Stimulated activated CD8-positive, alpha-beta memory T cell treated with anti-CD3 and anti-CD28 coated beads, Interleukin-4, amount 100 ng/mL, for 48 hours (primary cell): ENCODE results near the gene GLB1L2.
"Not testable (repeated sequence)": the region's sequence is repeated elsewhere in the genome, so short reads cannot be mapped to it uniquely, and the experiment has no call there.

Source experiments
- DNase-seq: peaks from one replicate; pipeline ENCODE4 v3.0.0-alpha.2; 2020

Gene GLB1L2

GRCh38 chr11:134331354-134332188, at the start of gene GLB1L2:
Gene GLB1L2 (plus strand): TSS chr11:134331988. CDS start chr11:134332062, 74 bp downstream.
- peak; percentile 79 for DNase-seq

DNA sequence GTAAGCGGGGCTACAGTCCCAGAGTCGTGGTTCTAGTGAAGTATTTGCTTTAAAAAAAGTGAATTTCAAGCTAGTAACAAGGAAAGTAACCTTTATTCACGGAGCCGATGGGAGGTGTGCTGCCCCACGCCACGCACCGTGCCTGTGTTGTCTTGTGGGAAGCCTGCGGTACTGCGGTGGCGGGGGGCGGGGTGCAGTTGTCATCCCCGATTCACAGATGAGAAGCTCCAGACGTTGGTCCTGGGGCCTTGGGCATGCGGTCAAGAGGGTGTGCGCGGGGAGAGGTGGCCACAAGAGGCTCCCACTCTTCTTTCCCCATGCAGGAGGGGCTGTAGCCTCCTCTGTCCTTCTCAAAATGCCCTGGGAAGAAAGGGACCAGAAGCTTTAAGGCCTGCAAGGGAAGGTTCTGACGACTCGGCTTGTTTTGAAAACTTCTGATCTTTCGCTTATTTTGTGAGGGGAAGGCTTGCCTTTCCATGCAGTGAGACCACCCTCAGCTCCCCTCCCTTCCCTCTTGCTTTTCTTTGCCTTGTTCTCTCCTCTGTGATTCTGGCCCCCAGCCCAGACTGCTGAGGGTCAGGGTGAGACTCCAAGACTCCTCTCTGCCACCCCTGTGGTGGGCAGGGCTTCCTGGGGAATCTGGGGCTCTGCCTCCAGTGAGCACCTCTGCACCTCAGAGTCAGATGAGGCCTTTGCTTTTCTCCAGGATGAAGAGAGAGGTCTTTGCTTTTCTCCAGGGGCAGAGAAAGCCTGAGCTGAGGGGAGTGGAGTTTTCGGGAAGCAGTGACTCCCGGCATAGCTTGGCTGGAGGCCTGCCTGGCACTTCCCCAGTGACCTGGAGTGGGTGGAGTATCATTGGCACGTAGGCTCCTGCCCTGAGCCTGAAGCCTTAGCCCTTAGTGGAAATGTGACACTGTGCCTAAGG, 49.4 kb upstream of the GLB1L2 start:
- DNase-seq = no peak

DNA sequence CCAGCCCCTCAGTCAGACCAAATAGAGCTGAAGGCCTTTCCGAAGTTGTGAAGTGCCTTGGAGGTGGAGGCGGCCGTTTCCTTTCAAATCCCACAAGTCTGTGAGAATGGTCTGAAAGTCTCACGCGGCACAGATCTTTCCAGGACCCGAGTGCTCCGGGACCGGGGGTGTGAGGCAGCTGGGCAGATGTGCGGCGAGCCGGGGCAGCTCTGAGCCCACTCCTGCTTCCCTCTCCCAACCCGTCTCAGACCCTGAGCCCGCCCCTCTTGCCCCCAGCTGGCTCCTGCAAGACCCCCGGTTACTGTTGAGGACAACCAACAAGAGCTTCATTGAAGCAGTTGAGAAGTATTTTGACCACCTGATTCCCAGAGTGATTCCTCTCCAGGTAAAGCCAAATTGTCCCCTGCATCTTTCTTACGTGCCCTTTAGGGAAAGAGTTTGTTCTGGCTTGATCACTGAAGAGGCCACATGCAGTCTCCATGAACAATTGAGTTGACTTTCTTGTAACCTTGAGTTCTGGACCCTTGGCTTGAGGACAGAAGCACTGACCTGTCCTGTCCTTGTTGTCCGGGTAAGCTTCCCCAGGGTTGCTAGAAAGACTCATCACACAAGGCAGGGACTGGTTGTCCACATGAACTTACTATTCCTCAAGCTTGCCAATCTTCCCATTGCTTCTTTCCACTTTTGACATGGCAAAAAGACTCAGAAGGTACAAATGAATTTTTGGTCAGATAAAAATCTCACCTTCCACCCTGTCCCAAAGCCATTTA, 48.1 kb upstream of the GLB1L2 start:
- no peak for DNase-seq

GRCh38 chr11:134284349-134284748, 47.4 kb upstream of the GLB1L2 start:
- not testable (repeated sequence) for DNase-seq

DNA sequence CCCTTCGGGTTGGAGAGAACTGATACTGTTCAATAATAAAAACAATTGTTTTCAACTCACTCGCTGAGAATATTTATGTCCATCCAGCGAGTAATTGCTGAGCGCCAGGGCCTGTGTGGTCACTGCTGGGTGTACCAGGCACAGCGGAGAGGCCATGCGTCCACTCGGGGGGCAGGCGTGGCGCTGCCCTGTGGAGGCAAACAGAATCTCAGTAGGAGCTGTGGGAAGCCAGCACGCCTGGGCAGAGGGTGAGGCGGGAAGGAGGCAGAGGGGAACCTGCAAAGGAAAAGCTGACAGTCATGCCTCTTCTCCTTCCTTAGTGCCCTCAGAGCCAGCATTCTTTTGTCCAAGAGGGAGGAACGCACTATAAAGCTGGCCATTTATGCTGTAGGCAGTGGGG, 44.2 kb upstream of the GLB1L2 start:
- no peak for DNase-seq

- DNase-seq = no peak
Measured at GRCh38 chr11:134288486-134288885, 43.3 kb upstream of the GLB1L2 start.

DNA sequence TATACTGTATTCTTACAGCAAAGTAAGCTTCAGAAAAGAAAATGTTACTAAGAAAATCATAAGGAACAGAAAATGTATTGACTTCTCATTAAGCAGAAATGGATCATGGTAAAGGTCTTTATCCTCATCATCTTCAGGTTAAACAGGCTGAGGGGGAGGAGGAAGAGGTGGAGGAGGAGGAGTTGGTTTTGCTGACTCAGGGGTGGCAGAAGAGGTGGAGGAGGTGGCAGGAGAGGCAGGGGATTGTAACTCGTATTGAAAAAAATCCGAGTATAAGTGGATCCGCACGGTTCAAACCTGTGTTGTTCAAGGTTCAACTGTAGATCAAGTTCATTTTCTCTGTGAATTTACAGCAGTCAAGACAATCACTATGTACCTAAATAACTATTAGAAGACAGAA, 42.6 kb upstream of the GLB1L2 start:
- DNase-seq = no peak

DNA sequence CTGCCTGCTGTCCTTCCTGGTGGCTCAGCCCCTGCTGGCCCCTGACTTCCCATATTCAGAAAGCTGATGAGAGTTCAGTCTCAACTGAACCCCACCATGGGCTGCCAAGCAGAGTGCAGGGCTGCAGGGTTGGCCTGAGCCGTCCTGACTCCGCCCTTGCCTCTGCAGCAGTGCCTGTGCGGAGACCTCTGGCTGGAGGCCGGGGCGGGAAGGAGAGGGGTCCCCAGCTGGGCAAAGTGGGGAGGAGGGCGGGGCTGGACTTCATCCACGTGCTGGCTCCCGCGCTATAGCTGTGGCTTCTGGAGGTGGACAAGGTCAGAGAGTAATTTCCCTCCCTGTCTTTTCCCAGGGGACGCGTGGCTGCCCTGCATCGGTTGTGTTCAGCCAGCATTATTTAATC, 42.0 kb upstream of the GLB1L2 start:
- DNase-seq = no peak

DNA sequence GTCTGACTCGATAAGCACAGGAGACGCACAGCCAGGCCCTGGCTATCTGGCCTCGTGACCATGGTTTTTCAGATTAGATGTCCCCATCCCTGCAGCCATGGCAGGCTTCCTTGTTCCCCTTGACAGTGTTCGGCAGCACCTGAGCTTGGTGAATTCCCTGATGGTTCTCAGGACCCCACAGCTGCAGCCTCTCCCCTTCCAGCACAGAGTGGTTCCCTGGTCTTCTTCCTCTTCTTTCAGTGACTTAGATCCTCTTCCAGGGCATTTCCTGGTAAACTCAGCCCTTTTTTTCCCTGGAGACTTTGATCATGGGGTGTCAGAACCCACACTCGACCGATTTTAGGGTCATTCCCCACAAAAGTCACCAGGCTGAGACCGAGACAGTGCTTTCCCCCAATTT, 41.1 kb upstream of the GLB1L2 start:
- no peak for DNase-seq

DNA sequence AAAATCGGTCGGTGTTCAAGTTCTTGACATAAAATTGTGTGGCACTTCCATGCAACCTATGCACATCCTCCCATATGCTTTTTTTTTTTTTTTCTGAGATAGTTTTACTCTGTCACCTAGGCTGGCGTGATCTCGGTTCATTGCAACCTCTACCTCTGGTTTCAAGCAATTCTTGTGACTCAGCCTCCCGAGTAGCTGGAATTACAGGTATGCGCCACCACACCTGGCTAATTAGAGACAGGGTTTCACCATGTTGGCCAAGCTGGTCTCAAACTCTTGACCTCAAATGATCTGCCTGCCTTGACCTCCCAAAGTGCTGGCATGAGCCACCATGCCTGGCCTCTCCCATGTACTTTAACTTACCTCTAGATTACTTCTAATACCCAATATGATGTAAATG, 40.6 kb upstream of the GLB1L2 start:
- no peak for DNase-seq

GRCh38 chr11:134292661-134293060, 39.1 kb upstream of the GLB1L2 start:
- no peak for DNase-seq

DNA sequence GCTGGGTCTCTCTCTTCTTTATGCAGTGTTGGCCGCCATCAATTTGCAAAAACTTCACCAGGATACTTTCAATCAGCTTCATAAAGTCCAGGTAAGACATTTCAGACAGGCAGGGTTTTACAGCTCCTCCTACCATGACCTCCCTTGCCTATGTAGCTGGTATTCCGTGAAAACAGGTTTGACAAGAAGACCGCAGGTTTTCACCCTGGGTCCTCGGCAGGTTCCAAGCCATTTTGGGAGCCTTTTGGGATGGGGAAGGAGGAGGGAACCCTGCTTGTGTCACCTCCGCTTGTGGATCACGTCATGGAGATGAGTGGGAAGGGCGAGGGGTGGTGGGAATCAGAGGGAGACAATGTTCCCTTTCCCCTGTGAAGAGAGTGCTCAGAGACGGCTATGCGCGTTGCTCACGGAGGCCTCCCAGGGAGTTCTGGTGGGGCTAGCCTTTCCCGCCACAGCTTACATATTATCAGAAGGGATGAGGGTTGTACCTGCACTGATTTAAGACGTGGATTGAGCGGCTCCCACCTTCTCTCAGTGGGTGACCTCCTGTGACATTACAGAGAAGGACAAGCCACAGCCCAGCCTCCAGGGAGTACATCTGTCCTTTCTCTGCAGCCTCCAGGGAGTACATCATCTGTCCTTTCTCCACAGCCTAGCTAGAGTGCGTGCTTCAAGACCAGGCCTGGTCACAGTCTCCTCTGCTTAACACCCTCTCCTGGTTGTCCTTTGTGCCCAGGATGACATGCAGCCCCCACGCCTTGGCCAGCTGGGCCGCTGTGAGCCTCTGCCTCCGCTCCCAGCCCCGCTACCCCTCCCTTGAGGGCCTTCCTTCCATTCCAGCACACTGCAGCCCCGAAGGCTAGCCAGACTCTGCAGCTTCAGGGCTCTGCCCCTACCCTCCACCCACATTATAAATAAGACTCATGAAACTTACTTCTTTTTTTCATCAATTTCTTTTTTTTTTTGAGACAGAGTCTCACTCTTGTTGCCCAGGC, 38.4 kb upstream of the GLB1L2 start:
- no peak for DNase-seq

DNA sequence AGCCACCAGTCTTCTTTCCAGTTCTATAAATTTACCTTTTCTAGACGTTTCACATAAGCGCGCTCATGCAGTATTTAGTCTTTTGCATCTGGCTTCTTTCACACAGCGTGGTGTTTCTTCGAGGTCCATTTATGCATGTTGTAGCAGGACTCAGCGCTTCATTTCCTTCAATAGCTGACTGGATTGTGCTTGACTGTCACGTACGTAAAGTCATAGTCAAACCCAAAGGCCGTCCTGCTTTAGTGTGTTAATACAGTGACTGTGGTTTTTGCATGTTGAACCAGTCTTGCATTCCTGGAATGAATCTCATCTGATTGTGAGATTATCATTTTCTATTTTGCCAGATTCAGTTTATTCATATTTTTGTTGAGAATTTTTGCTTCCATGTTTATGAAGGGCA, 37.1 kb upstream of the GLB1L2 start:
- no peak for DNase-seq

DNA sequence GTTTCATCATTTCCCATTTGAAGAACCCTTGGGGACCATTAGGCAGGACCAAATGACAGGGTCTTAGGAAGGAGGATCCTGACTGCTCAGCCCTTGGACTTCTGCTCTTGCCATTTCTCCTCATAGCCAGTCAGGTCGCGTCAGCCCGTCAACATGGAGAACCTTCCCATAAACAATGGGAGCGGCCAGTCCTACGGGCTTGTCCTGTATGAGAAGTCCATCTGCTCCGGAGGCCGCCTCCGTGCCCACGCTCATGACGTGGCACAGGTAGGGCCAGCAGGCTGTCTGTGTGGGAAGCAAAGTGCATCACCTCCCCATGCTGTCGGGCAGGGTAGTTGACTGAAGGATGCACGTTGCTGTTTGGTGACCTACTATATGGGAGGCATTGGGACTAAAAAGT, 19.6 kb upstream of the GLB1L2 start:
- DNase-seq = no peak

DNA sequence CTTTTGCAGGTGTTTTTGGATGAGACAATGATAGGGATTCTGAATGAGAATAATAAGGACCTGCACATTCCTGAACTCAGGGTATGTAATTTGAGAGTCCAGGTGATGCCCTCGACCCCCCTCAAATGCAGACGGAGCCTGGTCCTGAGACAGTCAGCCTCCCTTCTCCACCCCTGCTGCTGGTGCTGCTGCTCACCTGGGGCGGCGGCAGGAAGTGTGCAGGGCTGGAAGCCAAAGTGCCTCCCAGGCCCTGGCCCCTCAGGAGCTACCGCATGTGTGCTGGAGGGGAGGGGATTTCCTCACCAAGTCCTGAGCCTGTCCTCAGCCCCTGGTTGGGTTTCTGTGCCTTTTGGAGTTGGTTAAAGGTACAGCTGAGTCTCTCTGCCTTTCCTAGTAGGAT, 19.0 kb upstream of the GLB1L2 start:
- DNase-seq = no peak

- no peak for DNase-seq
Measured at GRCh38 chr11:134313379-134313778, 18.4 kb upstream of the GLB1L2 start.

- no peak for DNase-seq
Measured at GRCh38 chr11:134313821-134314607, 17.8 kb upstream of the GLB1L2 start.

- no peak for DNase-seq
Measured at GRCh38 chr11:134317103-134317502, 14.7 kb upstream of the GLB1L2 start.

DNA sequence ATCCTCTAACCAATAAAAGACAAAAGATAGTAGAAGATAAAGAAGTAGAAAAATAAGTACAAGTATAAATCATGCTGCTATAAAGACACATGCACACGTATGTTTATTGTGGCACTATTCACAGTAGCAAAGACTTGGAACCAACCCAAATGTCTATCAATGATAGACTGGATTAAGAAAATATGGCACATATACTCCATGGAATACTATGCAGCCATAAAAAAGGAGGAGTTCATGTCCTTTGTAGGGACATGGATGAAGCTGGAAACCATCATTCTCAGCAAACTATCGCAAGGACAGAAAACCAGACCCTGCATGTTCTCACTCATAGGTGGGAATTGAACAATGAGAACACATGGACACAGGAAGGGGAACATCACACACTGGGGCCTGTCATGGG, 10.4 kb upstream of the GLB1L2 start:
- not testable (repeated sequence) for DNase-seq

DNA sequence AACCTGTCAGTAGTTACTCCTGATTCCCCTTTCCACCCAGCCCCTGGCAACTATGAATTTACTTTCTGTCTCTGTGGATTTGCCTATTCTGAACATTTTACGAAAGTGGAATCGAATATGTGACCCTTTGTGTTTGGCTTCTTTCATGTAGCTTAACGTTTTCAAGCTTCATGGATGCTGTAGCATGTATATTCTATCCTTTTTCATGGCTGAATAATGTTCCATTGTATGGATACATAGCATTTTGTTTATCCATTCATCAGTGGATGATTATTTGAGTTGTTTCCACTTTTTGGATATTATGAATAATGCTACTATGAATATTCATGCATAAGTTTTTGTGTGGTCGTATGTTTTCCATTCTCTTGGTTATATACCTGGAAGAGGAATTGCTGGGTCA, 9.2 kb upstream of the GLB1L2 start:
- no peak for DNase-seq

DNA sequence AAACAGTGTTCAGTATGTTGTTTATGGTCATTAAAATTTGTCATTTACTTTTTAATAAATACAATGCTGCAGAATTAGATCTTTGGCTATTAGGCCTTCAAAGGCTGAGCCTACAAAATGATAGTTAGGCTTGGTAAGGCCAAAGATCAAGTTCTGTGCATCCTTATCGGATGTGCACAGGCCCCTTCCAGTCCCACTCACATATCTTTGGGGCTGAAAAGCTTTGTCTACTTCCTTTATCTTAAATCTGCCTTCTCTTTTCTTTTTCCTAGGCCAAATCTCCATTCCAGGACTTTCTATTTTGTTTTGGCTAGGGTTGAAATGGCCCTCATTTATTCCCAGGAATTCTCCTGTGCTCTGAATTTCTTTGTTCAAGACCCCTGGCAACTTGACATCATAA, 3.4 kb upstream of the GLB1L2 start:
- no peak for DNase-seq
